Mucosa of stomach (tissue), 1 donor: ENCODE measurements around the gene C7.

Experiments used
- H3K27me3 ChIP-seq: one replicate; pipeline ENCODE4 v1.7.0; 2013; ENCODE audit warnings: mild to moderate bottlenecking, low read length; ENCODE audit not compliant: control insufficient read depth, insufficient read depth
- H3K36me3 ChIP-seq: one replicate; pipeline ENCODE4 v1.7.0; 2013; ENCODE audit warnings: low read length; ENCODE audit not compliant: control insufficient read depth, insufficient read depth
- H3K4me1 ChIP-seq: one replicate; pipeline ENCODE4 v1.7.0; 2013; ENCODE audit warnings: mild to moderate bottlenecking, low read length; ENCODE audit not compliant: control insufficient read depth, insufficient read depth
- H3K4me3 ChIP-seq: one replicate; pipeline ENCODE4 v1.7.0; 2013; ENCODE audit warnings: low read length
- H3K9ac ChIP-seq: one replicate; pipeline ENCODE4 v1.7.0; 2013; ENCODE audit warnings: mild to moderate bottlenecking, low read length, moderate library complexity
- H3K9me3 ChIP-seq: one replicate; pipeline ENCODE4 v1.7.0; 2013; ENCODE audit warnings: mild to moderate bottlenecking, low read length, moderate library complexity; ENCODE audit not compliant: control insufficient read depth
- donor health status: Pancreatic carcinoma.

C7 gene

GRCh38 chr5:40937075-40937474, 27.8 kb downstream of the C7 start:
- no peaks in the 10 kb centered on the region for H3K4me1 ChIP-seq
- no peak overlapping the region for H3K4me3 ChIP-seq
- no peaks in the 10 kb centered on the region for H3K36me3 ChIP-seq
- no peaks in the 10 kb centered on the region for H3K9me3 ChIP-seq
- no peak overlapping the region for H3K9ac ChIP-seq
- no peaks in the 10 kb centered on the region for H3K27me3 ChIP-seq

- Histone ChIP-seq H3K36me3 (no peaks in the 10 kb centered on the region), H3K4me1 (no peaks in the 10 kb centered on the region), H3K9ac (no peak overlapping the region), H3K9me3 (no peaks in the 10 kb centered on the region), H3K4me3 (no peak overlapping the region), H3K27me3 (no peaks in the 10 kb centered on the region)
Observed at GRCh38 chr5:40939753-40940152, 30.5 kb downstream of the C7 start.

- Histone ChIP-seq H3K4me3 (no peak overlapping the region), H3K4me1 (no peaks in the 10 kb centered on the region), H3K9ac (no peak overlapping the region), H3K9me3 (no peaks in the 10 kb centered on the region), H3K27me3 (no peaks in the 10 kb centered on the region), H3K36me3 (no peaks in the 10 kb centered on the region)
Observed at GRCh38 chr5:40945111-40945510, 35.8 kb downstream of the C7 start.

- H3K4me3 ChIP-seq, result no peak overlapping the region
- no peaks in the 10 kb centered on the region for H3K27me3 ChIP-seq
- no peaks in the 10 kb centered on the region for H3K9me3 ChIP-seq
- no peaks in the 10 kb centered on the region for H3K4me1 ChIP-seq
- H3K36me3 ChIP-seq, result no peaks in the 10 kb centered on the region
- H3K9ac ChIP-seq, result no peak overlapping the region
Observed at GRCh38 chr5:40955313-40955712, 46.0 kb downstream of the C7 start.

DNA sequence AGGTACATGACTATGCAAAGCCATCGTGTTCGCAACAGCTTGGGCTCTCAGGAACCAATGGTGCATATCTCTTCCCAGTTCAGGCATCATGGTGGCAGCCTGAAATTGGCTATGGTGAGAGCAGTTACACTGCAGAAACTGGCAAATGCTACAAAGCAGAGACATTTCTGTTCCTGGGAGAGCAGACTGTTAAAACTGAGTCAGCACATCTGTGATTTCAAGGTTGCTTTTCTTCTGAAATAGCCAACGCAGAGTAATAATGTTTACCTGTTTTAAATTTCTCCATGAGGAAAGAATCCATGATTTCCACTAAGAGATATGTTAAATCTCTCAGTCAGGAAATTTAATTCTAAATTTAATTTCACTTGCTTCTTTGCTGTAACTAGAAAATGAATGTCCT, 47.8 kb downstream of the C7 start:
- Histone ChIP-seq H3K36me3 (no peaks in the 10 kb centered on the region), H3K9ac (no peak overlapping the region), H3K4me1 (no peaks in the 10 kb centered on the region), H3K9me3 (no peaks in the 10 kb centered on the region), H3K27me3 (no peaks in the 10 kb centered on the region), H3K4me3 (no peak overlapping the region)

GRCh38 chr5:40958811-40959210, 49.5 kb downstream of the C7 start:
- no peak overlapping the region for H3K9ac ChIP-seq

GRCh38 chr5:40960037-40960436, 50.7 kb downstream of the C7 start:
- Histone ChIP-seq H3K27me3 (no peaks in the 10 kb centered on the region), H3K9me3 (no peaks in the 10 kb centered on the region), H3K4me1 (no peaks in the 10 kb centered on the region), H3K4me3 (no peak overlapping the region), H3K9ac (no peak overlapping the region), H3K36me3 (no peaks in the 10 kb centered on the region)

More at GRCh38 chr5:40958811-40959210, 49.5 kb downstream of the C7 start:
- H3K27me3 ChIP-seq, result no peaks in the 10 kb centered on the region
- no peak overlapping the region for H3K4me3 ChIP-seq
- H3K9me3 ChIP-seq, result no peaks in the 10 kb centered on the region
- H3K4me1 ChIP-seq, result no peaks in the 10 kb centered on the region
- no peaks in the 10 kb centered on the region for H3K36me3 ChIP-seq

DNA sequence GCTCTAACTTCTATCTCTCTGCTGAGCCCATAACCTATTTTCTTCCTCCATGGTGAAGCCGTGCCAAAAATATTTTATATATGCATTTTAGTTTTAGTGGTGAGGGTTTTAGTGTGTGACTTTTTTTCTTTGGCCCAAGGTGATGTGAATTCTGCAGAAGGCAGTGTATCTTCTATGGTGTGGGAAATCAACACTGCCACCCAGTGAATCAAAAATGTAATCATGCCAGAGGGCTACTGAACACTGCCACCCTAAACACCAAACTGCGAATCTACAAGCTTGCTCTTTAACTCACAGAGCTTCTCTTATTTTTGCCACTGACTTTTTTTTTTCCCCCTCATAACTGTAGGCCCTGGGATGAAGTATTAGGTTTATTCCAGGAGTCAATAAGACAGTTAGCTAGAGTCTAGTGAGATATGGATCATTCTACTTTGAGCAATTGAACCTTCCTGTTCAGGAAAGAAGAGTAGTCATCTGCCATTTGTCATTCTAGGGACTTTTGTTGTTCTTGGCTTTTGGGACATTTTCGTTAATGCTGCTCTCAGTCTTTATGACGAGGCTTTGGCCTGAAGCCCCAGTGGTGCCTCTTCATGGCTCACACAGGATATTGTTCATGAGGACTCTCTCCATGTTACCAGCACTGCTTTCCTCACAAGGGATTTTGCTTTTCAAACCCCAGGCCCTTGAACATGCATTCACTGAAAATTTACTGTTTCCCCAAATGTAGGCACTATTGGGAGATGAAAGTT, 53.1 kb downstream of the C7 start:
- Histone ChIP-seq H3K9me3 (no peaks in the 10 kb centered on the region), H3K9ac (no peak overlapping the region), H3K36me3 (no peaks in the 10 kb centered on the region), H3K4me3 (no peak overlapping the region), H3K27me3 (no peaks in the 10 kb centered on the region), H3K4me1 (no peaks in the 10 kb centered on the region)

- Histone ChIP-seq H3K36me3 (no peaks in the 10 kb centered on the region), H3K4me1 (no peaks in the 10 kb centered on the region), H3K9ac (no peak overlapping the region), H3K27me3 (no peaks in the 10 kb centered on the region), H3K9me3 (no peaks in the 10 kb centered on the region), H3K4me3 (no peak overlapping the region)
Observed at GRCh38 chr5:40972434-40972833, 63.1 kb downstream of the C7 start.

- H3K4me3 ChIP-seq, result no peak overlapping the region
- no peaks in the 10 kb centered on the region for H3K4me1 ChIP-seq
- no peaks in the 10 kb centered on the region for H3K27me3 ChIP-seq
- no peaks in the 10 kb centered on the region for H3K9me3 ChIP-seq
- no peak overlapping the region for H3K9ac ChIP-seq
- no peaks in the 10 kb centered on the region for H3K36me3 ChIP-seq
Observed at GRCh38 chr5:40973364-40974004, 64.2 kb downstream of the C7 start.

DNA sequence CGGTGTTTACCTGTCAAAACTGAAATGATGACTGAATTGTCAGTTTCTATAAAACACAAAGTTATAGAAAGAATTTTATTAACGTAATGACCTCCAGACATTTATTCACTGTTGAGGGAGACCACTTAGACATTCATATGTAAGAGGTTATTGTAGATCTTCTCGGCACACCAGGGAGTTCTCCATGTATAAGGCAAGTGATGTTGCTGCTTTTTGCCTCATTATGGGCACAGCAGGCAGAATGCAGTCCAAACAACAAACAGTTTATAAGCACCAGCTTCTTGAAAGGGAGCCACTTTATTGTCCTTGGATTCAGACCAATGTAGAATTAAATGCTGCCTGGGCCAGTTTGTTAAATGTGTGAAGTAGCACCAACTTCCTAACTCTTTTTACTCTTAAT, 66.7 kb downstream of the C7 start:
- Histone ChIP-seq H3K36me3 (no peaks in the 10 kb centered on the region), H3K9ac (no peak overlapping the region), H3K27me3 (no peaks in the 10 kb centered on the region), H3K9me3 (no peaks in the 10 kb centered on the region), H3K4me3 (no peak overlapping the region), H3K4me1 (no peaks in the 10 kb centered on the region)

- Histone ChIP-seq H3K9ac (no peak overlapping the region), H3K4me1 (no peaks in the 10 kb centered on the region), H3K4me3 (no peak overlapping the region), H3K36me3 (no peaks in the 10 kb centered on the region), H3K27me3 (no peaks in the 10 kb centered on the region), H3K9me3 (no peaks in the 10 kb centered on the region)
Observed at GRCh38 chr5:40976836-40977235, 67.5 kb downstream of the C7 start.
